ENCODE data around the gene RNF5. TPM values are rescaled to one million over a fixed set of nuclear protein-coding genes. Genes with fewer than 3 reads are reported as not detected.
A peak's percentile ranks its signal among the peaks of the same experiment; 100 is the strongest.

The RNF5 gene
- total and polyA plus RNA-seq, 10 of the 15 experiments (the other 5 are each of a cell fraction or from before 2014, with no cell fraction given): 31.4 to 114 (median 62.8) TPM

GRCh38 chr6:32194388-32194787 is 16.2 kb downstream of the RNF5 start:
- ATAC-seq (no peak), DNase-seq (ENCODE audit: low read depth, low spot score) (no peak), FAIRE-seq (no peak)
- intact Hi-C loops (cut with micrococcal nuclease; ENCODE audit: unreplicated experiment) (no loop called here), in situ Hi-C loops (cut with MboI) (no loop called here)
- TF ChIP-seq, protein P1, sequence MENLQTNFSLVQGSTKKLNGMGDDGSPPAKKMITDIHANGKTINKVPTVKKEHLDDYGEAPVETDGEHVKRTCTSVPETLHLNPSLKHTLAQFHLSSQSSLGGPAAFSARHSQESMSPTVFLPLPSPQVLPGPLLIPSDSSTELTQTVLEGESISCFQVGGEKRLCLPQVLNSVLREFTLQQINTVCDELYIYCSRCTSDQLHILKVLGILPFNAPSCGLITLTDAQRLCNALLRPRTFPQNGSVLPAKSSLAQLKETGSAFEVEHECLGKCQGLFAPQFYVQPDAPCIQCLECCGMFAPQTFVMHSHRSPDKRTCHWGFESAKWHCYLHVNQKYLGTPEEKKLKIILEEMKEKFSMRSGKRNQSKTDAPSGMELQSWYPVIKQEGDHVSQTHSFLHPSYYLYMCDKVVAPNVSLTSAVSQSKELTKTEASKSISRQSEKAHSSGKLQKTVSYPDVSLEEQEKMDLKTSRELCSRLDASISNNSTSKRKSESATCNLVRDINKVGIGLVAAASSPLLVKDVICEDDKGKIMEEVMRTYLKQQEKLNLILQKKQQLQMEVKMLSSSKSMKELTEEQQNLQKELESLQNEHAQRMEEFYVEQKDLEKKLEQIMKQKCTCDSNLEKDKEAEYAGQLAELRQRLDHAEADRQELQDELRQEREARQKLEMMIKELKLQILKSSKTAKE (IDR thresholded peaks at IDR 0.05; ENCODE audit: low read depth, poor library complexity, severe bottlenecking): no peak
- no peak for TF ChIP-seq RELB (IDR thresholded peaks at IDR 0.05; ENCODE audit: low read depth)
- no peak for TF ChIP-seq TAF1 (IDR thresholded peaks at IDR 0.05; ENCODE audit: borderline replicate concordance, low read depth, low read length)
- TF ChIP-seq GATAD2B (conservative IDR thresholded peaks at IDR 0.05; ENCODE audit: low read depth): no peak
- Histone ChIP-seq H3K4me1 (ENCODE audit: control insufficient read depth, insufficient read depth, low read length) (peaks cover 26% of the 10 kb centered on the region), H2AFZ (ENCODE audit: control insufficient read depth, low read depth, low read length) (no peak overlapping the region), H3K9me3 (replicated peaks; ENCODE audit: control insufficient read depth, insufficient read depth, low read length) (no peaks in the 10 kb centered on the region), H3K27ac (ENCODE audit: control insufficient read depth, insufficient read depth) (peak overlapping the region; percentile 86), H3K4me2 (ENCODE audit: control insufficient read depth, insufficient read depth) (peak overlapping the region; percentile 93), H4K20me1 (ENCODE audit: control insufficient read depth, insufficient read depth) (no peaks in the 10 kb centered on the region), H3K27me3 (replicated peaks in 1 of 2; ENCODE audit: control insufficient read depth in 2 of 2, insufficient read depth in 2 of 2, low read length in 1 of 2) (no peaks in the 10 kb centered on the region), H3K36me3 (ENCODE audit: control insufficient read depth in 2 of 2, insufficient read depth in 2 of 2, low read length in 1 of 2) (no peaks in the 10 kb centered on the region; a peak in 1 of 4 replicates), H3K9ac (ENCODE audit: control insufficient read depth, insufficient read depth, low read length) (peak overlapping the region; percentile 13; the same call in 1 of the 2 replicates), H3K4me3 (no peak overlapping the region), H3K79me2 (ENCODE audit: control insufficient read depth, insufficient read depth, low read length) (peaks cover 39% of the 10 kb centered on the region)
- ChIA-PET POLR2A (interaction anchor here (2.6 to 6.6 kb wide), 2 partner anchors 17 to 66 kb away, joined by 51 to 69 read pairs; partner anchors contain the start of genes AGPAT1, ATF6B, FKBPL and RNF5), RAD21 (ENCODE audit: unreplicated experiment) (interaction anchor here (1.6 kb wide), 2 partner anchors 51 to 245 kb away, joined by 4 to 10 read pairs; partner anchors contain the start of gene HLA-DRA), SMC1A (ENCODE audit: uncharacterized antibody, unreplicated experiment) (interaction anchor here (1.0 to 1.9 kb wide), 2 partner anchors 18 to 79 kb away, joined by 3 to 13 read pairs; partner anchors contain the start of gene AGPAT1), CTCF (interaction anchor here (1.0 to 4.2 kb wide), 5 partner anchors 15 to 76 kb away, joined by 3 to 35 read pairs (median 16); partner anchors contain the start of genes ATF6B and FKBPL)
- no TSS peak for BruUV-seq (replicated peaks)
- WGBS (ENCODE audit: insufficient coverage, insufficient replicate concordance, low lambda C conversion rate, missing lambda C conversion rate): 96% methylated on average over 4 of the region's 4 CpGs

Data from GM12878 (cell line).